Activated CD4-positive, alpha-beta T cell treated with anti-CD3 and anti-CD28 coated beads, Interleukin-2, amount 50 U/mL, for 1 hour (primary cell): Measurements from ENCODE around the gene LSMEM2.
"Not testable (repeated sequence)": the region's sequence is repeated elsewhere in the genome, so short reads cannot be mapped to it uniquely, and the experiment has no call there.

Source experiments
- DNase-seq: peaks from one replicate; pipeline ENCODE4 v3.0.0-alpha.2; 2020

LSMEM2 gene

GRCh38 chr3:50284121-50284520 is 5.2 kb downstream of the LSMEM2 start:
- DNase-seq = not testable (repeated sequence)

GRCh38 chr3:50286322-50287227 is 7.7 kb downstream of the LSMEM2 start:
- DNase-seq = no peak

GRCh38 chr3:50287262-50287661 is 8.4 kb downstream of the LSMEM2 start:
- no peak for DNase-seq

GRCh38 chr3:50288387-50289007 is 9.6 kb downstream of the LSMEM2 start:
- no peak for DNase-seq

GRCh38 chr3:50289130-50289529 is 10.2 kb downstream of the LSMEM2 start:
- no peak for DNase-seq

GRCh38 chr3:50290161-50290641 is 11.3 kb downstream of the LSMEM2 start:
- DNase-seq = no peak

GRCh38 chr3:50292159-50293078 is 13.5 kb downstream of the LSMEM2 start, which contains the start of gene IFRD2:
TSS of gene IFRD2 (minus strand) at chr3:50292429. CDS start at chr3:50292274, 155 bp downstream.
- DNase-seq = peak; percentile 95

GRCh38 chr3:50293079-50293801 is 14.4 kb downstream of the LSMEM2 start:
- DNase-seq = no peak

- no peak for DNase-seq
Observed at GRCh38 chr3:50294089-50294488, 15.2 kb downstream of the LSMEM2 start.

- DNase-seq = no peak
Observed at GRCh38 chr3:50294492-50295403, 15.9 kb downstream of the LSMEM2 start.

- no peak for DNase-seq
Observed at GRCh38 chr3:50295553-50296431, 16.9 kb downstream of the LSMEM2 start.

GRCh38 chr3:50296721-50297383 is 18.0 kb downstream of the LSMEM2 start:
- DNase-seq = no peak

- no peak for DNase-seq
Observed at GRCh38 chr3:50297384-50297775, 18.5 kb downstream of the LSMEM2 start.

GRCh38 chr3:50297896-50298725 is 19.2 kb downstream of the LSMEM2 start:
- no peak for DNase-seq

- DNase-seq = peak; percentile 99
Observed at GRCh38 chr3:50298836-50299637, 20.1 kb downstream of the LSMEM2 start, which contains the start of the genes HYAL3 and NAA80. TSS of gene HYAL3 (minus strand) at chr3:50299405. CDS start at chr3:50295602, 3,803 bp downstream. TSS of gene NAA80 (minus strand) at chr3:50299405. CDS start at chr3:50297463, 1,942 bp downstream.

- no peak for DNase-seq
Observed at GRCh38 chr3:50299638-50299928, 20.7 kb downstream of the LSMEM2 start.

GRCh38 chr3:50299929-50300680 is 21.2 kb downstream of the LSMEM2 start:
- DNase-seq = no peak
